ENCODE results near the gene OVCH1.

OVCH1 gene

DNA sequence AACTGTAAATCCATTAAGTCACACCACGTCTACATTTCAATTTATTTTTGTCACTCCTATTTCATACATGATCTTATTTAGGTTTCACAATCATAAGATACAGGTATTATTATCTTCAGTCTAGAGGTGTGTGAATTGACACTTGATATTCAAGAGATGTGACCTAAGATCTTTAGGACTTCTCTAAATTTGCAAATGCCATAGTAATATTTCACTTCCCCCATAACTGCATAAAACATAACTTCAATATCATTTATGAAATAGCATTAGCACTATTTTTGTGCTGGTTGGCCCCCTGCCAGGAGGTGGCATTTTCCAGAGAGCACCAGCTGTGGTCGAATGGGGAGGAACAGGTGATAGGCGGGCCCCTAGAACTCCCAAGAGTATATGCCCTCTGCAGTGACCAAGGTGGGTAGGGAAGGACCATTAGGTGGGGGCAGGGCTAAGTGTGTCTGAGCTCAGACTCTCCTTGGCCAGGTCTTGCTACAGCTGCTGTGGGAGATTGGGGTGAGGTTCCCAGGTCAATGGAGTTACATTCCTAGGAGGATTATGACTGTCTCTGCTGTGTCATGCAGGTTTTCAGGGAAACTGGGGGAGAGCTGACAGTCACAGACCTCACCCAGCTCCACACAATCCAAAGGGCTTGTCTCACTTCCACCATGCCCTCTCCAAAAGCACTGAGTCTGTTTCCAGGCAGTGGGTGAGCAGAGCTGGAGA, 67.3 kb downstream of the OVCH1 start:
- Histone ChIP-seq H3K36me3 (ENCODE audit: insufficient read depth) (no peaks in the 10 kb centered on the region), H4K20me1 (ENCODE audit: insufficient read depth) (no peaks in the 10 kb centered on the region), H3K27me3 (ENCODE audit: insufficient read depth, low read depth) (no peaks in the 10 kb centered on the region), H3K4me1 (ENCODE audit: low read depth, poor library complexity, severe bottlenecking) (no peaks in the 10 kb centered on the region), H3K27ac (no peak overlapping the region), H2AFZ (ENCODE audit: low read depth) (no peak overlapping the region), H3K9ac (no peak overlapping the region), H3K4me3 (IDR thresholded peaks at IDR 0.05; ENCODE audit: insufficient read depth, low read depth, low read length) (no peak overlapping the region), H3K4me2 (no peak overlapping the region), H3K79me2 (ENCODE audit: insufficient read depth, low read depth) (no peaks in the 10 kb centered on the region)
- TF ChIP-seq, protein P1, sequence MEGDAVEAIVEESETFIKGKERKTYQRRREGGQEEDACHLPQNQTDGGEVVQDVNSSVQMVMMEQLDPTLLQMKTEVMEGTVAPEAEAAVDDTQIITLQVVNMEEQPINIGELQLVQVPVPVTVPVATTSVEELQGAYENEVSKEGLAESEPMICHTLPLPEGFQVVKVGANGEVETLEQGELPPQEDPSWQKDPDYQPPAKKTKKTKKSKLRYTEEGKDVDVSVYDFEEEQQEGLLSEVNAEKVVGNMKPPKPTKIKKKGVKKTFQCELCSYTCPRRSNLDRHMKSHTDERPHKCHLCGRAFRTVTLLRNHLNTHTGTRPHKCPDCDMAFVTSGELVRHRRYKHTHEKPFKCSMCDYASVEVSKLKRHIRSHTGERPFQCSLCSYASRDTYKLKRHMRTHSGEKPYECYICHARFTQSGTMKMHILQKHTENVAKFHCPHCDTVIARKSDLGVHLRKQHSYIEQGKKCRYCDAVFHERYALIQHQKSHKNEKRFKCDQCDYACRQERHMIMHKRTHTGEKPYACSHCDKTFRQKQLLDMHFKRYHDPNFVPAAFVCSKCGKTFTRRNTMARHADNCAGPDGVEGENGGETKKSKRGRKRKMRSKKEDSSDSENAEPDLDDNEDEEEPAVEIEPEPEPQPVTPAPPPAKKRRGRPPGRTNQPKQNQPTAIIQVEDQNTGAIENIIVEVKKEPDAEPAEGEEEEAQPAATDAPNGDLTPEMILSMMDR (conservative IDR thresholded peaks at IDR 0.05; ENCODE audit: low read depth, low read length), result no peak

DNA sequence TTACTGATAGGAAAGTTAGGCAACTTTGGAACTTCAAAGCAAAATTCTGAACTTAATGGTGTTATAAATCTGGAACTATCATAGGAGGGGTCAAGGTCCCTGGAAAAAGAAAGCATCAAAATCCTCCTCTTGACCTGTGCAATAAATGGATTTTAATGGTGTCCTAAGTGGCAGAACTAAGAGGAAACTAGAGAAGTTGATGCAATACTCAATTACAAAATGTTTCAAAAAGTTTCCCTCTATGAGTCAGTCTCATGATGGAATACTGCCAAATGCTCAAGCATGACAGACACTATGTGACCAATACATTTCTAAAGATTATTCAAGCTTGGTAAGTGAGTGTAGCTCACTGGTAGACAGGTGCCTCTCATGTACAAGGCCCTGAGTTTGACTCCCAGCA, 68.9 kb downstream of the OVCH1 start:
- Histone ChIP-seq H3K27ac (no peak overlapping the region), H3K9ac (no peak overlapping the region), H3K4me1 (ENCODE audit: low read depth, poor library complexity, severe bottlenecking) (no peaks in the 10 kb centered on the region), H2AFZ (ENCODE audit: low read depth) (no peak overlapping the region), H3K4me2 (no peak overlapping the region), H3K4me3 (IDR thresholded peaks at IDR 0.05; ENCODE audit: insufficient read depth, low read depth, low read length) (no peak overlapping the region), H4K20me1 (ENCODE audit: insufficient read depth) (no peaks in the 10 kb centered on the region), H3K36me3 (ENCODE audit: insufficient read depth) (no peaks in the 10 kb centered on the region), H3K27me3 (ENCODE audit: insufficient read depth, low read depth) (no peaks in the 10 kb centered on the region), H3K79me2 (ENCODE audit: insufficient read depth, low read depth) (no peaks in the 10 kb centered on the region)
- TF ChIP-seq, protein P1 (conservative IDR thresholded peaks at IDR 0.05; ENCODE audit: low read depth, low read length), result no peak

DNA sequence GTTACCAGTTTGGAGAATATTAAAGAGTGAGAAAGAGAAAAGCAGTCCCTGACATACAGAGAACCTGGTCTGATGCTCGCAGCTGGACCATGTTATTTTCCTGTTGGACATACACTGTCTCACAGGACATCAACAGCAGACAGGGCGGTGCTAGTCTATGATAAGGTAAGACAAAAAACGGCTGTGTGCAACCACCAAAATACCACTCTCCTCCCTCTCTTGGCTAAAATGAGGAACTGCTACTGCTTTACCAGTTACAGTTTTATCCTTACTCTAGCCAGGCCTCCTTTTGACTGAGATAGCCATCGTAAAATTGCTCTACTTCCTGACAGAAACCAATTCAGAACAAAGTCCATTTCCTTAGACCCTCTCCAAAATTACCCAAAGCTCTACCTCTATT, 69.5 kb downstream of the OVCH1 start:
- TF ChIP-seq, protein P1 (conservative IDR thresholded peaks at IDR 0.05; ENCODE audit: low read depth, low read length), result no peak
- H3K27ac ChIP-seq, result no peak overlapping the region
- no peaks in the 10 kb centered on the region for H3K79me2 ChIP-seq (ENCODE audit: insufficient read depth, low read depth)
- H3K4me1 ChIP-seq (ENCODE audit: low read depth, poor library complexity, severe bottlenecking), result no peaks in the 10 kb centered on the region
- H2AFZ ChIP-seq (ENCODE audit: low read depth), result no peak overlapping the region
- no peaks in the 10 kb centered on the region for H3K36me3 ChIP-seq (ENCODE audit: insufficient read depth)
- no peak overlapping the region for H3K4me2 ChIP-seq
- no peaks in the 10 kb centered on the region for H3K27me3 ChIP-seq (ENCODE audit: insufficient read depth, low read depth)
- no peaks in the 10 kb centered on the region for H4K20me1 ChIP-seq (ENCODE audit: insufficient read depth)
- no peak overlapping the region for H3K4me3 ChIP-seq (IDR thresholded peaks at IDR 0.05; ENCODE audit: insufficient read depth, low read depth, low read length)
- no peak overlapping the region for H3K9ac ChIP-seq

DNA sequence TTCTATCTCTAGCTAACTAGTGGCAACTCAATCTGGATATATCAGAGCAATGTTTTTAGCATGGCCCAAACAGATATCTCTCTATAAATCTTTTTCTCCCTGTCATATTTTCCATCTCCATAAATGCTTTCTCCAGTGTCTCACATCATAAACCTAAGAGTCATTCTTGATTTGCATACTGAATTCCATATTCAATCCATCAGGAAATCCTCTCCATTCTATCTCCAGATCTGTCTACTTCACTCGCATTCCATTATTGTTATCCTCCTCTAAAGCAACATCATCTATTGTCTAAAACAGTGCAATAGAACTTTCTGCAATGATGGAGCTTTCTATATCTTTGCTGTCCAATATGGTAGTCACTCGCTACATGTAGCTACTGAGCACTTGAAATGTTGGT, 71.0 kb downstream of the OVCH1 start:
- TF ChIP-seq, protein P1 (conservative IDR thresholded peaks at IDR 0.05; ENCODE audit: low read depth, low read length), result no peak
- Histone ChIP-seq H3K27me3 (ENCODE audit: insufficient read depth, low read depth) (no peaks in the 10 kb centered on the region), H2AFZ (ENCODE audit: low read depth) (no peak overlapping the region), H3K9ac (no peak overlapping the region), H3K4me3 (IDR thresholded peaks at IDR 0.05; ENCODE audit: insufficient read depth, low read depth, low read length) (no peak overlapping the region), H3K4me1 (ENCODE audit: low read depth, poor library complexity, severe bottlenecking) (no peaks in the 10 kb centered on the region), H3K79me2 (ENCODE audit: insufficient read depth, low read depth) (no peaks in the 10 kb centered on the region), H3K36me3 (ENCODE audit: insufficient read depth) (no peaks in the 10 kb centered on the region), H3K27ac (no peak overlapping the region), H3K4me2 (no peak overlapping the region), H4K20me1 (ENCODE audit: insufficient read depth) (no peaks in the 10 kb centered on the region)

Data from KMS-11 (cell line).